Endothelial cell of umbilical vein (primary cell): ENCODE results near the gene BCL2. TPM values are rescaled to one million over a fixed set of nuclear protein-coding genes. Genes with fewer than 3 reads are reported as not detected.

ENCODE experiments used
- BruUV-seq: library from RNA; stranded (reverse); fragments of 400-500 nt; replicated peaks from 2 replicates; lab custom pipeline; 2021; lab: Mats Ljungman, UMichigan
- CTCF ChIA-PET: fragments of 300-600, 350-600 bp; sonication (Branson Sonifier 250); formaldehyde crosslinking; loops from one replicate; lab custom pipeline; 2021; ENCODE audit warnings: antibody characterized with exemption, inconsistent platforms; lab: Charles Lee
- POLR2A ChIA-PET: fragments of 300-600, 350-600 bp; sonication (Branson Sonifier 250); formaldehyde crosslinking; loops from one replicate; lab custom pipeline; 2021; ENCODE audit warnings: antibody characterized with exemption, inconsistent platforms; lab: Charles Lee
- DNase-seq: peaks from one replicate; pipeline ENCODE4 v3.0.0-alpha.2; 2011; ENCODE audit warnings: low read depth, low spot score
- FAIRE-seq: peaks from 2 replicates; lab custom pipeline; 2011; peaks lifted over from hg19 to GRCh38; lab: Jason Lieb, UNC
- H2AFZ ChIP-seq: 2 replicates; pipeline ENCODE4 v1.6.0; 2012; ENCODE audit warnings: low read depth, low read length, control low read depth, inconsistent platforms
- H3K27ac ChIP-seq: 2 replicates; pipeline ENCODE4 v1.5.1; 2011; ENCODE audit warnings: low read depth, mild to moderate bottlenecking, control low read depth, low read length, moderate library complexity; ENCODE audit not compliant: insufficient read depth
- H3K27me3 ChIP-seq, 2 experiments: 2 replicates each; pipeline versions ENCODE4 v1.6.0 to v1.6.1; 2011; ENCODE audit warnings: low read length in 2 of 2, mixed read lengths in 1 of 2; ENCODE audit not compliant: control insufficient read depth in 2 of 2, insufficient read depth in 2 of 2
- H3K36me3 ChIP-seq, 2 experiments: 2 replicates in 1 of 2; 3 replicates in 1 of 2; pipeline ENCODE4 v1.5.1; 2011; ENCODE audit warnings: low read length in 2 of 2, mild to moderate bottlenecking in 1 of 2, moderate library complexity in 1 of 2; ENCODE audit not compliant: control insufficient read depth in 2 of 2, insufficient read depth in 2 of 2; ENCODE audit errors: extremely low read depth in 1 of 2
- H3K4me1 ChIP-seq: 3 replicates; pipeline ENCODE4 v1.5.1; 2011; ENCODE audit warnings: mild to moderate bottlenecking, low read length; ENCODE audit not compliant: control insufficient read depth, insufficient read depth; ENCODE audit errors: extremely low read depth
- H3K4me2 ChIP-seq: 2 replicates; pipeline ENCODE4 v1.6.1; 2011; ENCODE audit warnings: low read length, control low read depth, mixed read lengths; ENCODE audit not compliant: insufficient read depth
- H3K4me3 ChIP-seq, 3 experiments: fragments of 200-600 bp in 1 of 3; sonication (generic), shearing (Covaris generic) in 1 of 3; replicated peaks in 1 of 3; 2 replicates each; pipeline ENCODE4 v1.5.1; 2011 to 2016; ENCODE audit warnings: control low read depth in 3 of 3, low read length in 3 of 3, mild to moderate bottlenecking in 2 of 3, inconsistent platforms in 1 of 3, low read depth in 1 of 3, moderate library complexity in 1 of 3; ENCODE audit not compliant: insufficient read depth in 1 of 3
- H3K79me2 ChIP-seq: 2 replicates; pipeline ENCODE4 v1.6.0; 2012; ENCODE audit warnings: low read length, inconsistent platforms; ENCODE audit not compliant: control insufficient read depth, insufficient read depth
- H3K9ac ChIP-seq: replicated peaks from 2 replicates; pipeline ENCODE3; 2011; ENCODE audit warnings: low read length, control low read depth; ENCODE audit not compliant: insufficient read depth; ENCODE audit errors: extremely low read depth
- H3K9me1 ChIP-seq: replicated peaks from 3 replicates; pipeline ENCODE4 v1.6.0; 2011; ENCODE audit warnings: mild to moderate bottlenecking, low read length; ENCODE audit not compliant: control insufficient read depth, insufficient read depth; ENCODE audit errors: extremely low read depth
- H3K9me3 ChIP-seq: replicated peaks from 2 replicates; pipeline ENCODE4 v1.5.1; 2012; ENCODE audit warnings: low read length, inconsistent platforms; ENCODE audit not compliant: control insufficient read depth, insufficient read depth
- H4K20me1 ChIP-seq: replicated peaks from 2 replicates; pipeline ENCODE3; 2011; ENCODE audit warnings: mild to moderate bottlenecking, low read length; ENCODE audit not compliant: control insufficient read depth, insufficient read depth; ENCODE audit errors: extremely low read depth
- EZH2 ChIP-seq: IDR thresholded peaks from 2 replicates; pipeline ENCODE4 v1.6.1; 2012; ENCODE audit warnings: borderline replicate concordance, low read depth, mild to moderate bottlenecking, moderate library complexity, low read length, inconsistent platforms; ENCODE audit not compliant: severe bottlenecking
- JUN ChIP-seq: IDR thresholded peaks from 2 replicates; pipeline ENCODE4 v1.6.1; 2011; ENCODE audit warnings: borderline replicate concordance, low read depth; ENCODE audit not compliant: insufficient read length, insufficient read depth
- POLR2A ChIP-seq: IDR thresholded peaks from 2 replicates; pipeline ENCODE4 v1.6.1; 2012; ENCODE audit warnings: low read depth, mild to moderate bottlenecking, control low read depth, low read length
- POLR2AphosphoS5 ChIP-seq: IDR thresholded peaks from 2 replicates; pipeline ENCODE4 v1.6.1; 2012; ENCODE audit warnings: low read depth, mild to moderate bottlenecking, control low read depth, low read length, moderate library complexity; ENCODE audit not compliant: insufficient read depth
- dilution Hi-C: fragments of 300-500 bp; cut with MboI; formaldehyde crosslinking; loops from one replicate; pipeline ENCODE4 v1.15.0; 2019; ENCODE audit warnings: low sequenced_read_pairs; ENCODE audit not compliant: extremely low pct_ligation_motif_present
- intact Hi-C: fragments of 100-400 bp; cut with micrococcal nuclease; formaldehyde crosslinking; loops from one replicate; pipeline ENCODE4 v1.10.0; 2022
- polyA plus RNA-seq, 4 experiments: library from polyadenylated mRNA; depleted of rRNA in 3 of 4; stranded (reverse) in 3 of 4; unstranded in 1 of 4; fragments of >200 nt; gene quantifications; 2 replicates each; pipeline versions ENCODE4 v1.2.1 to v1.2.3, GENCODE V29; 2011 to 2012; ENCODE audit warnings: missing spikeins in 1 of 4
- total RNA-seq: library from RNA; stranded (reverse); gene quantifications from 2 replicates; pipeline ENCODE4 v1.2.3, GENCODE V29; 2021
- TF ChIP-seq, protein P1 (sequence below), 2 donors: IDR thresholded peaks; 1 replicate in 1 of 2; 2 replicates in 1 of 2; pipeline ENCODE4 v1.5.1; 2011; ENCODE audit warnings: low read length in 2 of 2, mild to moderate bottlenecking in 2 of 2, moderate library complexity in 2 of 2, control low read depth in 1 of 2, inconsistent platforms in 1 of 2, low read depth in 1 of 2; ENCODE audit not compliant: insufficient read depth in 1 of 2; ENCODE audit errors: extremely low read depth in 1 of 2
- TF ChIP-seq, protein P2 (sequence below): IDR thresholded peaks from 2 replicates; pipeline ENCODE4 v1.6.1; 2011; ENCODE audit not compliant: insufficient read depth, insufficient read length

BCL2 gene
- total and polyA plus RNA-seq, 2 donors (not counting 3 experiments of a cell fraction or from before 2014, with no cell fraction given) = 0.35 to 5.0 TPM

DNA sequence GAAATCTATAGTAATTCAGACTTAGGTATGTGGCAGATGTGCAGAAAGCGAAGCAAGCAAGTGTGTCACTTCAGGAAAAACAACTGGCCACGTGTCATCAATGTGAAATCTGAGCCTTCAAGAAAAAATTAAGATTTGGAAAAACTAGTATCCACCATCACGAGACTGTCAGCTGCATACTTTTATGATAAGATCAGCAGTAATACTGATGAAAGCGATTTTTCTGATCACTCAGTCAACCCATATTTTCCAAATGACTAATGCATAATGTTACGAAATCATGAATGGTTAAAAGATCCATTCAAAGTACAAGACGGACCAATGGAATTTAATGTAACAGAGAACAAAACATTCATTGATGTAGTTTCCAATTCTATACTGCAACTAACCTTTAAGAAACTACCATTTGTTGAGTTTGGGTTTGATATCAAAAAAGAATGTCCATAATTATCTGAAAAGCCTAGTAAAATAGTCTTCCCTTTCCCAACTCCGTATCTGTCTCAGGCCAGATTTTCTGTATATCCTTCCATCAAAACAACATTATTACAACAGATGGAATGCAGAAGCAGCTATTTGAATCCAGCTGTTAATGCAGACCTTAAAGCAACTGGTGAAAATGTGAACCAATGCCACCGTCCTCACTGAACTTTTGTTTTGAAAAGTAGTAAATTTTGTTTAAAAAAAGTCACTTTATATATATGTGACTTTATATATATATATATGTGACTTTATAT lies 17.0 kb upstream of the BCL2 start:
- TF ChIP-seq, protein P1, sequence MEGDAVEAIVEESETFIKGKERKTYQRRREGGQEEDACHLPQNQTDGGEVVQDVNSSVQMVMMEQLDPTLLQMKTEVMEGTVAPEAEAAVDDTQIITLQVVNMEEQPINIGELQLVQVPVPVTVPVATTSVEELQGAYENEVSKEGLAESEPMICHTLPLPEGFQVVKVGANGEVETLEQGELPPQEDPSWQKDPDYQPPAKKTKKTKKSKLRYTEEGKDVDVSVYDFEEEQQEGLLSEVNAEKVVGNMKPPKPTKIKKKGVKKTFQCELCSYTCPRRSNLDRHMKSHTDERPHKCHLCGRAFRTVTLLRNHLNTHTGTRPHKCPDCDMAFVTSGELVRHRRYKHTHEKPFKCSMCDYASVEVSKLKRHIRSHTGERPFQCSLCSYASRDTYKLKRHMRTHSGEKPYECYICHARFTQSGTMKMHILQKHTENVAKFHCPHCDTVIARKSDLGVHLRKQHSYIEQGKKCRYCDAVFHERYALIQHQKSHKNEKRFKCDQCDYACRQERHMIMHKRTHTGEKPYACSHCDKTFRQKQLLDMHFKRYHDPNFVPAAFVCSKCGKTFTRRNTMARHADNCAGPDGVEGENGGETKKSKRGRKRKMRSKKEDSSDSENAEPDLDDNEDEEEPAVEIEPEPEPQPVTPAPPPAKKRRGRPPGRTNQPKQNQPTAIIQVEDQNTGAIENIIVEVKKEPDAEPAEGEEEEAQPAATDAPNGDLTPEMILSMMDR (IDR thresholded peaks at IDR 0.05; ENCODE audit: extremely low read depth in 1 of 2, insufficient read depth in 1 of 2, low read depth in 1 of 2, low read length in 2 of 2) = no peak
- TF ChIP-seq JUN (peak; percentile 35), EZH2 (no peak), POLR2AphosphoS5 (no peak), POLR2A (no peak)
- TF ChIP-seq, protein P2, sequence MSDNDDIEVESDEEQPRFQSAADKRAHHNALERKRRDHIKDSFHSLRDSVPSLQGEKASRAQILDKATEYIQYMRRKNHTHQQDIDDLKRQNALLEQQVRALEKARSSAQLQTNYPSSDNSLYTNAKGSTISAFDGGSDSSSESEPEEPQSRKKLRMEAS = peak; percentile 7
- DNase-seq (peak; percentile 11), FAIRE-seq (no peak)
- dilution Hi-C loops (no loop called here), intact Hi-C loops (no loop called here)
- no peak overlapping the region for H3K4me3 ChIP-seq
- H3K27me3 ChIP-seq = no peaks in the 10 kb centered on the region
- BruUV-seq = no TSS peak
- H3K9ac ChIP-seq = no peak overlapping the region
- POLR2A ChIA-PET = no interaction called here
- peaks cover 8 to 15% of the 10 kb centered on the region in 2 experiments for H3K36me3 ChIP-seq
- H3K27ac ChIP-seq = no peak overlapping the region
- no peaks in the 10 kb centered on the region for H4K20me1 ChIP-seq
- H3K79me2 ChIP-seq = no peaks in the 10 kb centered on the region
- H2AFZ ChIP-seq = no peak overlapping the region
- no peak overlapping the region for H3K4me2 ChIP-seq
- CTCF ChIA-PET = interaction anchor here (0.9 to 2.8 kb wide), 5 partner anchors 11 to 320 kb away, joined by 3 to 13 read pairs (median 4); no protein-coding TSS in a partner anchor
- no peaks in the 10 kb centered on the region for H3K9me1 ChIP-seq
- H3K9me3 ChIP-seq = no peaks in the 10 kb centered on the region
- H3K4me1 ChIP-seq = no peaks in the 10 kb centered on the region
